HG03175 (cell line): Measurements from ENCODE around the gene GRB10.

ENCODE experiments used
- ATAC-seq: cut with Tn5 transposase; IDR thresholded peaks from one replicate; pipeline ENCODE4 v1.9.1; 2021; ENCODE audit warnings: mild to moderate bottlenecking, moderate library complexity; ENCODE audit not compliant: unreplicated experiment

The GRB10 gene

GRCh38 chr7:50803359-50804337, 21.0 kb upstream of the GRB10 start:
- no peak for ATAC-seq

GRCh38 chr7:50801907-50802306, 19.2 kb upstream of the GRB10 start:
- no peak for ATAC-seq

- no peak for ATAC-seq
Measured at GRCh38 chr7:50799873-50800272, 17.2 kb upstream of the GRB10 start.

GRCh38 chr7:50798126-50798525, 15.4 kb upstream of the GRB10 start:
- ATAC-seq: no peak

GRCh38 chr7:50795831-50796230, 13.1 kb upstream of the GRB10 start:
- no peak for ATAC-seq

GRCh38 chr7:50795253-50795652, 12.6 kb upstream of the GRB10 start:
- no peak for ATAC-seq

- ATAC-seq: no peak
Measured at GRCh38 chr7:50793947-50794570, 11.4 kb upstream of the GRB10 start.

- ATAC-seq: no peak
Measured at GRCh38 chr7:50793120-50793946, 10.6 kb upstream of the GRB10 start.

- ATAC-seq: no peak
Measured at GRCh38 chr7:50792342-50793119, 9.8 kb upstream of the GRB10 start.

- no peak for ATAC-seq
Measured at GRCh38 chr7:50791938-50792341, 9.2 kb upstream of the GRB10 start.

- ATAC-seq: no peak
Measured at GRCh38 chr7:50791363-50791937, 8.8 kb upstream of the GRB10 start.

- ATAC-seq: no peak
Measured at GRCh38 chr7:50790381-50790780, 7.7 kb upstream of the GRB10 start.

GRCh38 chr7:50788382-50788781, 5.7 kb upstream of the GRB10 start:
- no peak for ATAC-seq

- ATAC-seq: no peak
Measured at GRCh38 chr7:50787825-50788224, 5.1 kb upstream of the GRB10 start.

GRCh38 chr7:50785346-50785745, 2.6 kb upstream of the GRB10 start:
- no peak for ATAC-seq

- no peak for ATAC-seq
Measured at GRCh38 chr7:50783801-50784507, 1.3 kb upstream of the GRB10 start.

GRCh38 chr7:50783303-50783702, 607 bp upstream of the GRB10 start:
- no peak for ATAC-seq

- no peak for ATAC-seq
Measured at GRCh38 chr7:50781381-50782293, 1.1 kb downstream of the GRB10 start.

GRCh38 chr7:50780436-50780835, 2.3 kb downstream of the GRB10 start:
- ATAC-seq: no peak
